Astrocyte (in vitro differentiated cells and primary cell): Measurements from ENCODE around the gene ZNF573. TPM values are rescaled to one million over a fixed set of nuclear protein-coding genes. Genes with fewer than 3 reads are reported as not detected.
"Not testable (repeated sequence)": the region's sequence is repeated elsewhere in the genome, so short reads cannot be mapped to it uniquely, and the experiment has no call there.

Experiments
- DNase-seq: peaks from one replicate; pipeline ENCODE4 v3.0.0-alpha.2; 2010; ENCODE audit warnings: low read depth
- FAIRE-seq: peaks from 2 replicates; lab custom pipeline; 2011; peaks lifted over from hg19 to GRCh38; lab: Jason Lieb, UNC
- H2AFZ ChIP-seq: 2 replicates; pipeline ENCODE4 v1.6.0; 2012; ENCODE audit warnings: low read depth, low read length, inconsistent platforms
- H3K27ac ChIP-seq: 2 replicates; pipeline ENCODE4 v1.5.1; 2011; ENCODE audit warnings: low read depth, low read length, inconsistent platforms
- H3K27me3 ChIP-seq: 2 replicates; pipeline ENCODE4 v1.6.0; 2011; ENCODE audit warnings: low read length, inconsistent platforms; ENCODE audit not compliant: insufficient read depth
- H3K36me3 ChIP-seq: 2 replicates; pipeline ENCODE4 v1.5.1; 2011; ENCODE audit warnings: low read length, inconsistent platforms; ENCODE audit not compliant: insufficient read depth
- H3K4me1 ChIP-seq: 2 replicates; pipeline ENCODE4 v1.5.1; 2011; ENCODE audit warnings: low read length, inconsistent platforms; ENCODE audit not compliant: insufficient read depth
- H3K4me2 ChIP-seq: 2 replicates; pipeline ENCODE4 v1.6.0; 2012; ENCODE audit warnings: low read length, inconsistent platforms
- H3K4me3 ChIP-seq: 2 replicates; pipeline ENCODE4 v1.5.1; 2011; ENCODE audit warnings: low read depth, mild to moderate bottlenecking, low read length, inconsistent platforms; ENCODE audit not compliant: insufficient read depth
- H3K79me2 ChIP-seq: 2 replicates; pipeline ENCODE4 v1.6.0; 2012; ENCODE audit warnings: mild to moderate bottlenecking, low read length, inconsistent platforms; ENCODE audit not compliant: insufficient read depth
- H3K9ac ChIP-seq: 2 replicates; pipeline ENCODE4 v1.6.0; 2012; ENCODE audit warnings: mild to moderate bottlenecking, low read length, inconsistent platforms
- H3K9me3 ChIP-seq: 2 replicates; pipeline ENCODE4 v1.5.1; 2012; ENCODE audit warnings: low read depth, mild to moderate bottlenecking, low read length, inconsistent platforms; ENCODE audit not compliant: insufficient read depth
- H4K20me1 ChIP-seq: 2 replicates; pipeline ENCODE4 v1.6.0; 2012; ENCODE audit warnings: low read length, inconsistent platforms; ENCODE audit not compliant: insufficient read depth
- H3K27ac Mint-ChIP-seq: one replicate; pipeline ENCODE4 v1.8.0; 2021; ENCODE audit warnings: mild to moderate bottlenecking, mixed read lengths; ENCODE audit not compliant: unreplicated experiment
- H3K27me3 Mint-ChIP-seq: one replicate; pipeline ENCODE4 v1.8.0; 2021; ENCODE audit warnings: low read depth, mixed read lengths; ENCODE audit not compliant: unreplicated experiment
- H3K36me3 Mint-ChIP-seq: one replicate; pipeline ENCODE4 v1.8.0; 2021; ENCODE audit warnings: low read depth, mixed read lengths; ENCODE audit not compliant: unreplicated experiment
- H3K4me1 Mint-ChIP-seq: one replicate; pipeline ENCODE4 v1.8.0; 2021; ENCODE audit warnings: low read depth, mixed read lengths; ENCODE audit not compliant: unreplicated experiment
- H3K4me3 Mint-ChIP-seq: one replicate; pipeline ENCODE4 v1.8.0; 2021; ENCODE audit warnings: mild to moderate bottlenecking, moderate library complexity, mixed read lengths; ENCODE audit not compliant: unreplicated experiment
- H3K9me3 Mint-ChIP-seq: one replicate; pipeline ENCODE4 v1.8.0; 2021; ENCODE audit warnings: mild to moderate bottlenecking, mixed read lengths; ENCODE audit not compliant: unreplicated experiment
- EZH2 ChIP-seq: IDR thresholded peaks from 2 replicates; pipeline ENCODE4 v1.6.1; 2012; ENCODE audit warnings: mild to moderate bottlenecking, low read length, inconsistent platforms; ENCODE audit not compliant: insufficient read depth
- total RNA-seq: library from RNA; stranded (reverse); gene quantifications from 2 replicates; pipeline ENCODE4 v1.2.1, GENCODE V29; 2021
- TF ChIP-seq, protein P1 (sequence below): IDR thresholded peaks from 2 replicates; pipeline ENCODE4 v1.5.1; 2011; ENCODE audit warnings: low read depth, mild to moderate bottlenecking, inconsistent platforms, low read length, moderate library complexity; ENCODE audit not compliant: insufficient read depth

The ZNF573 gene
- total RNA-seq, 1 donor from 2014 or later, result 8.6 TPM

DNA sequence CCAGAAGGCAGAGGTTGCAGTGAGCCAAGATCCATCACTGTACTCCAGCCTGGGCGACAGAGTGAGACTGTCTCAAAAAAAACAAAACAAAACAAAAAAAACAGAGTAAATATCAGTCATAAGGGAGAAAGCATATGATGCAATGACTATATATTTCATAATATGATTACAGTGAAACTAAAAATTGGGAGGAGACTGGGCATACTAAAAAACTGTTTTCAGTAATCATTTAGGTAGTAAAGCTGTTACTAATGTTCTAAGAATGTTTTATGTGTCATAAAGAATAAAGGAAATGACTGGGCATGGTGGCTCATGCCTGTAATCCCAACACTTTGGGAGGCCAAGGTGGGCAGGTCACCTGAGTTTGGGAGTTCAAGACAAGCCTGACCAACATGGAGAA lies 15.9 kb downstream of the ZNF573 start:
- Histone ChIP-seq H3K79me2 (no peaks in the 10 kb centered on the region), H3K4me2 (no peak overlapping the region), H3K9ac (no peak overlapping the region), H3K4me3 (no peak overlapping the region), H2AFZ (no peak overlapping the region), H3K9me3 (no peaks in the 10 kb centered on the region), H3K27me3 (no peaks in the 10 kb centered on the region), H4K20me1 (no peaks in the 10 kb centered on the region), H3K4me1 (no peaks in the 10 kb centered on the region), H3K36me3 (peaks cover 4% of the 10 kb centered on the region), H3K27ac (no peak overlapping the region)
- Mint-ChIP-seq H3K27ac (no peak overlapping the region), H3K36me3 (peaks cover 26% of the 10 kb centered on the region), H3K4me3 (no peak overlapping the region), H3K27me3 (no peaks in the 10 kb centered on the region), H3K4me1 (no peaks in the 10 kb centered on the region), H3K9me3 (peaks cover 3% of the 10 kb centered on the region)
- no peak for TF ChIP-seq EZH2
- TF ChIP-seq, protein P1, sequence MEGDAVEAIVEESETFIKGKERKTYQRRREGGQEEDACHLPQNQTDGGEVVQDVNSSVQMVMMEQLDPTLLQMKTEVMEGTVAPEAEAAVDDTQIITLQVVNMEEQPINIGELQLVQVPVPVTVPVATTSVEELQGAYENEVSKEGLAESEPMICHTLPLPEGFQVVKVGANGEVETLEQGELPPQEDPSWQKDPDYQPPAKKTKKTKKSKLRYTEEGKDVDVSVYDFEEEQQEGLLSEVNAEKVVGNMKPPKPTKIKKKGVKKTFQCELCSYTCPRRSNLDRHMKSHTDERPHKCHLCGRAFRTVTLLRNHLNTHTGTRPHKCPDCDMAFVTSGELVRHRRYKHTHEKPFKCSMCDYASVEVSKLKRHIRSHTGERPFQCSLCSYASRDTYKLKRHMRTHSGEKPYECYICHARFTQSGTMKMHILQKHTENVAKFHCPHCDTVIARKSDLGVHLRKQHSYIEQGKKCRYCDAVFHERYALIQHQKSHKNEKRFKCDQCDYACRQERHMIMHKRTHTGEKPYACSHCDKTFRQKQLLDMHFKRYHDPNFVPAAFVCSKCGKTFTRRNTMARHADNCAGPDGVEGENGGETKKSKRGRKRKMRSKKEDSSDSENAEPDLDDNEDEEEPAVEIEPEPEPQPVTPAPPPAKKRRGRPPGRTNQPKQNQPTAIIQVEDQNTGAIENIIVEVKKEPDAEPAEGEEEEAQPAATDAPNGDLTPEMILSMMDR, result no peak
- DNase-seq (no peak), FAIRE-seq (no peak)

- H3K27ac Mint-ChIP-seq, FAIRE-seq, H3K9me3 Mint-ChIP-seq, H3K27me3 Mint-ChIP-seq, H2AFZ ChIP-seq, H3K79me2 ChIP-seq, H3K4me3 Mint-ChIP-seq, H3K27ac ChIP-seq, H3K36me3 ChIP-seq, H3K4me2 ChIP-seq, DNase-seq, H3K4me3 ChIP-seq, H4K20me1 ChIP-seq, H3K4me1 Mint-ChIP-seq, H3K27me3 ChIP-seq, H3K9ac ChIP-seq, H3K9me3 ChIP-seq, H3K4me1 ChIP-seq: not testable (repeated sequence)
- H3K36me3 Mint-ChIP-seq, result peaks cover 17% of the 10 kb centered on the region
Measured at GRCh38 chr19:37757683-37758082, 21.7 kb downstream of the ZNF573 start.

GRCh38 chr19:37738371-37738770 lies 41.0 kb downstream of the ZNF573 start:
- Histone ChIP-seq H3K9me3 (peaks cover 41% of the 10 kb centered on the region), H3K79me2 (no peaks in the 10 kb centered on the region), H3K4me2 (no peak overlapping the region), H3K4me3 (no peak overlapping the region), H3K4me1 (no peaks in the 10 kb centered on the region), H4K20me1 (no peaks in the 10 kb centered on the region), H3K9ac (no peak overlapping the region), H3K36me3 (peaks cover 6% of the 10 kb centered on the region), H3K27me3 (no peaks in the 10 kb centered on the region), H2AFZ (no peak overlapping the region), H3K27ac (no peak overlapping the region)
- DNase-seq (no peak), FAIRE-seq (no peak)
- Mint-ChIP-seq H3K27ac (no peak overlapping the region), H3K4me1 (no peaks in the 10 kb centered on the region), H3K9me3 (peaks cover 62% of the 10 kb centered on the region), H3K36me3 (peaks cover 62% of the 10 kb centered on the region), H3K4me3 (no peak overlapping the region), H3K27me3 (no peaks in the 10 kb centered on the region)
- TF ChIP-seq, protein P1, result no peak
